ENCODE data around the gene DENND2A. TPM values are rescaled to one million over a fixed set of nuclear protein-coding genes. Genes with fewer than 3 reads are reported as not detected.

Gene DENND2A
- total RNA-seq, 4 donors from 2014 or later: 2.0 to 10.9 (median 5.1) TPM

- DNase-seq: no peak
- Histone ChIP-seq H3K27me3 (no peaks in the 10 kb centered on the region), H3K27ac (peak overlapping the region in 2 of 3 donors; percentile 81 to 84), H3K4me1 (peaks cover 14 to 15% of the 10 kb centered on the region in 2 donors), H3K9me3 (no peaks in the 10 kb centered on the region), H3K36me3 (no peaks in the 10 kb centered on the region), H3K4me3 (replicated peaks in 1 of 3) (peak overlapping the region in 2 of 3 donors; percentile 81 to 99)
- TF ChIP-seq POLR2A (IDR thresholded peaks at IDR 0.05): no peak
- TF ChIP-seq CTCF (IDR thresholded peaks at IDR 0.05): no peak
- intact Hi-C loops (cut with DNase I): no loop called here
- 4 to 13% methylated on average over 2 of the region's 2 CpGs for WGBS, 2 donors
Observed at GRCh38 chr7:140479739-140480084, 160.9 kb downstream of the DENND2A start.

- WGBS, 2 donors: 0% methylated on average over 19 of the region's 71 CpGs
- H3K36me3 ChIP-seq: no peaks in the 10 kb centered on the region
- H3K4me1 ChIP-seq: peaks cover 14 to 15% of the 10 kb centered on the region in 2 donors
- H3K9me3 ChIP-seq: no peaks in the 10 kb centered on the region
- TF ChIP-seq POLR2A (IDR thresholded peaks at IDR 0.05): peak in 1 of 2 donors; percentile 86
- peak in 1 of 6 experiments; percentile 1 for TF ChIP-seq CTCF (IDR thresholded peaks at IDR 0.05)
- peak within 1 kb of the TSS; percentile 81 to 88 (median 84) for H3K27ac ChIP-seq
- peak within 1 kb of the TSS; percentile 81 to 99 (median 84) for H3K4me3 ChIP-seq (replicated peaks in 1 of 3)
- peak; percentile 97 for DNase-seq
- no peaks in the 10 kb centered on the region for H3K27me3 ChIP-seq
- intact Hi-C loops (cut with DNase I): no loop called here
Observed at GRCh38 chr7:140479062-140479738, 161.4 kb downstream of the DENND2A start, which contains the start of gene MKRN1. TSS of gene MKRN1 (minus strand) at chr7:140479505. CDS start at chr7:140479344, 161 bp downstream.

- H3K27ac ChIP-seq: peak overlapping the region; percentile 81 to 88 (median 84)
- no peaks in the 10 kb centered on the region for H3K9me3 ChIP-seq
- no peaks in the 10 kb centered on the region for H3K27me3 ChIP-seq
- 1% methylated on average over 32 to 34 of the region's 69 CpGs for WGBS, 2 donors
- TF ChIP-seq POLR2A (IDR thresholded peaks at IDR 0.05) (no peak), CTCF (IDR thresholded peaks at IDR 0.05) (no peak)
- H3K36me3 ChIP-seq: no peaks in the 10 kb centered on the region
- intact Hi-C loops (cut with DNase I): no loop called here
- peak overlapping the region; percentile 81 to 99 (median 84) for H3K4me3 ChIP-seq (replicated peaks in 1 of 3)
- peaks cover 14 to 15% of the 10 kb centered on the region in 2 donors for H3K4me1 ChIP-seq
- peak; percentile 38 for DNase-seq
Observed at GRCh38 chr7:140478246-140479061, 162.2 kb downstream of the DENND2A start.

- H3K4me1 ChIP-seq: peaks cover 14 to 15% of the 10 kb centered on the region in 2 donors
- DNase-seq: no peak
- TF ChIP-seq CTCF (IDR thresholded peaks at IDR 0.05) (no peak), POLR2A (IDR thresholded peaks at IDR 0.05) (no peak)
- H3K36me3 ChIP-seq: no peaks in the 10 kb centered on the region
- intact Hi-C loops (cut with DNase I): no loop called here
- H3K27ac ChIP-seq: no peak overlapping the region
- H3K27me3 ChIP-seq: no peaks in the 10 kb centered on the region
- no peaks in the 10 kb centered on the region for H3K9me3 ChIP-seq
- no peak overlapping the region for H3K4me3 ChIP-seq (replicated peaks in 1 of 3)
- WGBS, 2 donors: 82 to 85% methylated on average over 11 of the region's 11 CpGs
Observed at GRCh38 chr7:140476698-140477261, 163.8 kb downstream of the DENND2A start.

All from thyroid gland (tissue), 4 donors.